Measurements from ENCODE around the gene PGC.
A peak's percentile ranks its signal among the peaks of the same experiment; 100 is the strongest.

DNA sequence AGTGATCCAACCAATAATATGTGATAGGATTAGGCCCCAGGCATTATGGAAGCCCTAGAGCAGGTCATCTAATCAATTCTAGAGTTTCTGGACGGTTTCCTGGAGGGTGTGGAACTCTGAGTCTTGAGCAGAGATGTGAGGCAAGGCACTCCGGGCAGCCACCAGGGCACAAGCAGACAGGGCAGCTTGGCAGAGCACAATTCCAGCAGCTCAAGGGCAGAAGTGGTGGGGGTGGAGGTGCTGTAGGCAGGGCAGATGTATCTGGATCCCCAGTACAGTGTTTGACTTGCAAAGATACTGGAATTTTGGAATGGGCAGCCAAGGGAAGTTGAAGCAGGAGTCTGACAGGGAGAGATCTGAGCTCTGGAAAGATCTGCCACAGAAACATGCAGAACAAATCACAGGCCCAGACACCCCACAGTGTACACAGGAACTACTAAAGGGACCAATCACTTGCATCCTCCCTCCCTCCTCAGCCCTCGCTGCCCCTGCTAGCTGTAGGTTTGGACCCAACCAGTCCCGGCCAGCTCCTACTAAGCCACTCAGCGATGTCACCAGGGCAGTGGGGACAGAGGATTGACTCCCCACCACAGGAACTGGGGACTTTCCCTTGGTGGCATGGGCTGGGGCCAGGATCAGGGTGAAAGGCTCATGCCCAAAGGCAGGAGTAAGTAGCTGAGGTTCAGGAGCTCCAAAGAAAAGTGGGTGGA is 58.8 kb downstream of the PGC start:
- TF ChIP-seq CTCF (IDR thresholded peaks at IDR 0.05) (peak in 1 of 6 experiments; percentile 19), POLR2A (IDR thresholded peaks at IDR 0.05) (peak in 1 of 2 donors; percentile 13)

All from thyroid gland (tissue), 4 donors.